ENCODE measurements around the gene ZCWPW2. TPM values are rescaled to one million over a fixed set of nuclear protein-coding genes. Genes with fewer than 3 reads are reported as not detected.

Gene ZCWPW2
- total and polyA plus RNA-seq, 2 of the 4 experiments (the other 2 are of a cell fraction) = 0.18 to 0.24 TPM

DNA sequence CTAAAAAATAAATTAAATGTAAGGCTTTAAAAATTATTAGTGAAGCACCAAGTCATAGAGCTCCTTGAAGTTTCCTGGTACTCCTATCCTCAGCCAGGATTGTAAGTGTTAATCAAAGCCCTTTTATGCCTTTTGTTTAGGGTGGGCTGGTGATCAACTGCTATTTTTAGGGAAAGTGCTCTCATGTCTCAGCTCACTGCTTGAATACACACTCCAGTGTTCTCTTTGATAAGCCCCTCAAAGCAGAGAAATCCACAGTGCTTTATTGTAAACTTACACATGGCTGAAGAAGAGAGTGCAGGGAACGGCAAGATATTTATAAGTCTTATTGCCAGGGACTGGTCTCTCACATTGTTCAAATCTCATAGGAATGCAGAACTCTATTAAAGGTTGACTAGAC is 156.5 kb downstream of the ZCWPW2 start:
- no peak overlapping the region for H3K4me3 ChIP-seq (ENCODE audit: insufficient read depth, low read depth, low read length)
- no peaks in the 10 kb centered on the region for H3K79me1 ChIP-seq (ENCODE audit: low read depth in 1 of 2, low read length in 2 of 2)
- CTCF ChIA-PET = no interaction called here
- POLR2A ChIA-PET (ENCODE audit: unreplicated experiment) = no interaction called here
- H3K36me3 ChIP-seq (ENCODE audit: control insufficient read depth, insufficient read depth, low read length) = no peaks in the 10 kb centered on the region
- ATAC-seq (ENCODE audit: low read depth) (no peak), DNase-seq (no peak)
- no peaks in the 10 kb centered on the region for H3K27me3 ChIP-seq (ENCODE audit: control insufficient read depth, insufficient read depth, low read length)
- dilution Hi-C loops (cut with HindIII; ENCODE audit: low sequenced_read_pairs, unreplicated experiment) (no loop called here), intact Hi-C loops (cut with micrococcal nuclease) (no loop called here), in situ Hi-C loops (cut with MboI; ENCODE audit: low sequenced_read_pairs) (no loop called here)
- no peak overlapping the region for H3K14ac ChIP-seq (replicated peaks; ENCODE audit: low read depth, low read length)
- H3K23ac ChIP-seq (ENCODE audit: low read depth, low read length) = no peak overlapping the region
- no peak overlapping the region for H3K27ac ChIP-seq (ENCODE audit: insufficient read depth, low read length)
- no peak overlapping the region for H2AK5ac ChIP-seq (ENCODE audit: low read depth, low read length)
- H3K18ac ChIP-seq (ENCODE audit: low read depth, low read length) = no peak overlapping the region
- H4K20me1 ChIP-seq (ENCODE audit: insufficient read depth, low read length) = no peaks in the 10 kb centered on the region
- H2BK5ac ChIP-seq (ENCODE audit: low read depth, low read length, poor library complexity, severe bottlenecking) = no peak overlapping the region
- H3K4me1 ChIP-seq (ENCODE audit: control insufficient read depth, insufficient read depth, low read length) = no peaks in the 10 kb centered on the region
- H4K8ac ChIP-seq (ENCODE audit: low read depth in 2 of 2, low read length in 2 of 2) = no peak overlapping the region
- BruUV-seq (replicated peaks) = no TSS peak
- H3K9me1 ChIP-seq (ENCODE audit: insufficient read depth, low read length) = no peaks in the 10 kb centered on the region
- H3K9me3 ChIP-seq (ENCODE audit: control insufficient read depth, insufficient read depth, low read length) = no peaks in the 10 kb centered on the region
- no peak overlapping the region for H2AFZ ChIP-seq (replicated peaks; ENCODE audit: low read length, poor library complexity)
- no peak overlapping the region for H3K4me2 ChIP-seq (ENCODE audit: low read depth, low read length)
- no CpG with 5 or more reads among the region's 1 CpG for WGBS, 2 experiments (ENCODE audit: extremely low coverage in 2 of 2, insufficient read length in 1 of 2)
- H3K9ac ChIP-seq (ENCODE audit: low read depth, low read length) = no peak overlapping the region
- no peak overlapping the region for H3K56ac ChIP-seq (ENCODE audit: extremely low read depth, insufficient read depth, low read length)
- TF ChIP-seq RCOR1 (IDR thresholded peaks at IDR 0.05; ENCODE audit: insufficient replicate concordance, low read length) (no peak), SMC3 (IDR thresholded peaks at IDR 0.05; ENCODE audit: low read depth, low read length) (no peak), FOS (IDR thresholded peaks at IDR 0.05; ENCODE audit: low read depth, low read length) (no peak)
- H3K4ac ChIP-seq (ENCODE audit: low read depth, low read length) = no peak overlapping the region
- H2BK120ac ChIP-seq (ENCODE audit: low read depth, low read length) = no peak overlapping the region
- H2BK20ac ChIP-seq (ENCODE audit: low read depth, low read length) = no peak overlapping the region
- no peak overlapping the region for H2BK15ac ChIP-seq (ENCODE audit: low read depth, low read length)
- H4K5ac ChIP-seq (ENCODE audit: low read depth, low read length) = no peak overlapping the region
- H4K91ac ChIP-seq (ENCODE audit: insufficient read depth, low read depth, low read length) = no peak overlapping the region
- H2AK9ac ChIP-seq (replicated peaks; ENCODE audit: low read depth, low read length, poor library complexity) = no peak overlapping the region

Data from IMR-90 (cell line).